ENCODE measurements around the gene SC5D.

The SC5D gene

GRCh38 chr11:121348220-121348875 is 55.8 kb downstream of the SC5D start:
- TF ChIP-seq CTCF (IDR thresholded peaks at IDR 0.05; ENCODE audit: low read depth, low read length), result no peak
- no peak overlapping the region for H3K4me3 ChIP-seq (ENCODE audit: low read depth, low read length)

GRCh38 chr11:121349790-121350189 is 57.2 kb downstream of the SC5D start:
- no peak for TF ChIP-seq CTCF (IDR thresholded peaks at IDR 0.05; ENCODE audit: low read depth, low read length)
- H3K4me3 ChIP-seq (ENCODE audit: low read depth, low read length), result no peak overlapping the region

GRCh38 chr11:121350314-121351082 is 57.9 kb downstream of the SC5D start:
- no peak for TF ChIP-seq CTCF (IDR thresholded peaks at IDR 0.05; ENCODE audit: low read depth, low read length)
- H3K4me3 ChIP-seq (ENCODE audit: low read depth, low read length), result no peak overlapping the region

GRCh38 chr11:121351083-121351630 is 58.6 kb downstream of the SC5D start:
- no peak for TF ChIP-seq CTCF (IDR thresholded peaks at IDR 0.05; ENCODE audit: low read depth, low read length)
- H3K4me3 ChIP-seq (ENCODE audit: low read depth, low read length), result no peak overlapping the region

GRCh38 chr11:121352251-121352891 is 59.8 kb downstream of the SC5D start:
- H3K4me3 ChIP-seq (ENCODE audit: low read depth, low read length), result no peak overlapping the region
- TF ChIP-seq CTCF (IDR thresholded peaks at IDR 0.05; ENCODE audit: low read depth, low read length), result no peak

- no peak for TF ChIP-seq CTCF (IDR thresholded peaks at IDR 0.05; ENCODE audit: low read depth, low read length)
- H3K4me3 ChIP-seq (ENCODE audit: low read depth, low read length), result no peak overlapping the region
Observed at GRCh38 chr11:121354192-121354591, 61.6 kb downstream of the SC5D start.

Measured in WI38 (cell line).